Esophagus squamous epithelium (tissue), 5 donors: ENCODE measurements around the gene HSD17B3. TPM values are rescaled to one million over a fixed set of nuclear protein-coding genes. Genes with fewer than 3 reads are reported as not detected.
"Not testable (repeated sequence)": the region's sequence is repeated elsewhere in the genome, so short reads cannot be mapped to it uniquely, and the experiment has no call there.

Source experiments
- DNase-seq: peaks from one replicate; lab custom pipeline; 2025; lab: John Stamatoyannopoulos, UW
- H3K27ac ChIP-seq, 4 donors: fragments of 200-600 bp; sonication (generic); one replicate each; pipeline ENCODE4 v1.5.1; 2016 to 2019; ENCODE audit warnings: mild to moderate bottlenecking in 1 of 4
- H3K27me3 ChIP-seq, 4 donors: fragments of 200-600 bp; sonication (generic); 1 replicate in 3 of 4; 2 replicates in 1 of 4; pipeline versions ENCODE4 v1.5.1 to v1.6.0; 2017 to 2021; ENCODE audit warnings: antibody characterized with exemption in 1 of 4
- H3K36me3 ChIP-seq, 3 donors: fragments of 200-600 bp; sonication (generic); one replicate each; pipeline ENCODE4 v1.5.1; 2016 to 2019
- H3K4me1 ChIP-seq, 3 donors: fragments of 200-600 bp; sonication (generic); one replicate each; pipeline ENCODE4 v1.5.1; 2017 to 2019
- H3K4me3 ChIP-seq, 4 donors: fragments of 200-600 bp; sonication (generic); 1 replicate in 3 of 4; 2 replicates in 1 of 4; pipeline ENCODE4 v1.5.1; 2016 to 2019; ENCODE audit warnings: mild to moderate bottlenecking in 2 of 4, moderate library complexity in 1 of 4
- H3K9me3 ChIP-seq, 3 donors: fragments of 200-600 bp; sonication (generic); one replicate each; pipeline ENCODE4 v1.5.1; 2016 to 2019
- CTCF ChIP-seq, 6 experiments: fragments of 450-650 bp in 4 of 6; fragments of 200-600 bp in 2 of 6; sonication (generic) in 2 of 6; IDR thresholded peaks; one replicate each; pipeline ENCODE4 v1.5.1; 2016 to 2019; ENCODE audit warnings: antibody characterized with exemption in 6 of 6, mild to moderate bottlenecking in 4 of 6, moderate library complexity in 4 of 6
- POLR2A ChIP-seq, 4 donors: fragments of 450-650 bp; IDR thresholded peaks; one replicate each; pipeline ENCODE4 v1.6.1; 2017; ENCODE audit warnings: antibody characterized with exemption in 4 of 4, mild to moderate bottlenecking in 4 of 4, moderate library complexity in 3 of 4
- WGBS, 2 donors: methylation state at CpG; one replicate each; pipeline ENCODE4 v1.1.5; 2018; 5-methylcytosine and 5-hydroxymethylcytosine counted together
- intact Hi-C: fragments of 100-400 bp; cut with DNase I; formaldehyde crosslinking; loops from one replicate; pipeline ENCODE4 v1.15.0; 2022
- total RNA-seq, 4 donors: library from RNA; depleted of rRNA; stranded (reverse); fragments of >200 nt; gene quantifications; one replicate each; pipeline ENCODE4 v1.1.0, GENCODE V29; 2016
- donor health status: DM: yes; HTN: yes; CAD: no.

Gene HSD17B3
- total RNA-seq, 4 donors from 2014 or later, result 0.38 TPM; not detected in 3

- Histone ChIP-seq H3K27ac (no peak overlapping the region), H3K36me3 (peaks cover 0 to 26% (median 0%) of the 10 kb centered on the region in 3 donors), H3K4me1 (peaks cover 0 to 2% (median 0%) of the 10 kb centered on the region in 3 donors), H3K4me3 (no peak overlapping the region), H3K9me3 (no peaks in the 10 kb centered on the region), H3K27me3 (no peaks in the 10 kb centered on the region)
- intact Hi-C loops, result loop anchor here (10.0 kb wide), 1 partner anchor 81 kb away; the partner anchor contains the start of gene ZNF367
- TF ChIP-seq POLR2A (IDR thresholded peaks at IDR 0.05), result no peak
- no peak for TF ChIP-seq CTCF (IDR thresholded peaks at IDR 0.05)
- DNase-seq, result no peak
- WGBS, 2 donors, result 42% methylated on average over 1 of the region's 1 CpG
These were observed 32.0 kb upstream of the HSD17B3 start for GRCh38 chr9:96333958-96334357.

GRCh38 chr9:96331236-96331947 is 29.4 kb upstream of the HSD17B3 start:
- Histone ChIP-seq H3K9me3 (no peaks in the 10 kb centered on the region), H3K27ac (no peak overlapping the region), H3K36me3 (peaks cover 0 to 26% (median 0%) of the 10 kb centered on the region in 3 donors), H3K4me1 (no peaks in the 10 kb centered on the region), H3K4me3 (no peak overlapping the region), H3K27me3 (no peaks in the 10 kb centered on the region)
- WGBS, 2 donors, result 73 to 80% methylated on average over 5 of the region's 9 CpGs
- no peak for DNase-seq
- intact Hi-C loops, result loop anchor here (10.0 kb wide), 1 partner anchor 83 kb away; the partner anchor contains the start of gene ZNF367
- TF ChIP-seq POLR2A (IDR thresholded peaks at IDR 0.05), result no peak
- no peak for TF ChIP-seq CTCF (IDR thresholded peaks at IDR 0.05)

- Histone ChIP-seq H3K36me3 (peaks cover 0 to 21% (median 0%) of the 10 kb centered on the region in 3 donors), H3K27ac (no peak overlapping the region), H3K4me3 (no peak overlapping the region), H3K9me3 (no peaks in the 10 kb centered on the region), H3K27me3 (no peaks in the 10 kb centered on the region), H3K4me1 (no peaks in the 10 kb centered on the region)
- no peak for TF ChIP-seq POLR2A (IDR thresholded peaks at IDR 0.05)
- TF ChIP-seq CTCF (IDR thresholded peaks at IDR 0.05), result peak; percentile 76 to 92 (median 90)
- DNase-seq, result no peak
- 21 to 30% methylated on average over 1 of the region's 1 CpG for WGBS, 2 donors
- intact Hi-C loops, result loop anchor here (10.0 kb wide), 1 partner anchor 337 kb away; no protein-coding TSS in a partner anchor
These were observed 25.8 kb upstream of the HSD17B3 start for GRCh38 chr9:96327694-96328352.

GRCh38 chr9:96323169-96323568 is 21.2 kb upstream of the HSD17B3 start:
- intact Hi-C loops, result loop anchor here (10.0 kb wide), 1 partner anchor 342 kb away; no protein-coding TSS in a partner anchor
- no peak for TF ChIP-seq CTCF (IDR thresholded peaks at IDR 0.05)
- no peak for TF ChIP-seq POLR2A (IDR thresholded peaks at IDR 0.05)
- no peak for DNase-seq
- peaks cover 0 to 27% (median 0%) of the 10 kb centered on the region in 3 donors for H3K36me3 ChIP-seq
- no peaks in the 10 kb centered on the region for H3K4me1 ChIP-seq
- H3K9me3 ChIP-seq, result no peaks in the 10 kb centered on the region
- no peak overlapping the region for H3K4me3 ChIP-seq
- no peaks in the 10 kb centered on the region for H3K27me3 ChIP-seq
- H3K27ac ChIP-seq, result no peak overlapping the region

- H3K27ac ChIP-seq, H3K4me1 ChIP-seq, H3K27me3 ChIP-seq, H3K4me3 ChIP-seq, H3K9me3 ChIP-seq, DNase-seq: not testable (repeated sequence)
- peaks cover 0 to 27% (median 0%) of the 10 kb centered on the region in 3 donors for H3K36me3 ChIP-seq
- WGBS, 2 donors, result 69 to 88% methylated on average over 4 to 5 of the region's 5 CpGs
- intact Hi-C loops, result loop anchor here (10.0 kb wide), 1 partner anchor 342 kb away; no protein-coding TSS in a partner anchor
These were observed 20.8 kb upstream of the HSD17B3 start for GRCh38 chr9:96322736-96323135.

- intact Hi-C loops, result loop anchor here (10.0 kb wide), 1 partner anchor 343 kb away; no protein-coding TSS in a partner anchor
- WGBS, 2 donors, result 69 to 76% methylated on average over 3 of the region's 3 CpGs
- DNase-seq, H3K4me1 ChIP-seq, H3K4me3 ChIP-seq, H3K27me3 ChIP-seq, H3K27ac ChIP-seq, H3K9me3 ChIP-seq: not testable (repeated sequence)
- H3K36me3 ChIP-seq, result peaks cover 0 to 27% (median 0%) of the 10 kb centered on the region in 3 donors
These were observed 20.2 kb upstream of the HSD17B3 start for GRCh38 chr9:96322210-96322609.
